HG03442 (cell line): ENCODE results near the gene SMOC1.

Experiments used
- ATAC-seq: cut with Tn5 transposase; IDR thresholded peaks from one replicate; pipeline ENCODE4 v1.9.1; 2021; ENCODE audit warnings: mild to moderate bottlenecking, moderate library complexity; ENCODE audit not compliant: unreplicated experiment

SMOC1 gene

DNA sequence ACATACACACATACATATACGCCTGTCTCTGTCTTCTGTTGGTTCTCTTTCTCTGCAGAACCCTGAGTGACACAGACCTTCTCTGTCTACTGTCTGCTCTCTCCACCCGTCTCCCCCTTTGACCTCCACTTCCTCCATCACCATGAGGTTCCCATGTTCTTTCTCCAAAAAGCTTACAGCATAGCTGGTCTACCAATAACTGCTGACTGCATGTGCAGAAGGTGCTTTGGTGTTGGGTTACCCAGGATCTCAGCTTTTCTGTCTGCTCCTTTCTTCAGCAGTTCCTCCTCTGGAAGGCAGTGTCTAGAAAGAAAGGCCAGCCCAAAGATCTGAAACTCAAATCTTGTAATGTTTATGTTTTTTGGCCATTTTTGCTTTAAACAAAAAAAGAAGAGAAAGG lies 125.6 kb downstream of the SMOC1 start:
- ATAC-seq = no peak

DNA sequence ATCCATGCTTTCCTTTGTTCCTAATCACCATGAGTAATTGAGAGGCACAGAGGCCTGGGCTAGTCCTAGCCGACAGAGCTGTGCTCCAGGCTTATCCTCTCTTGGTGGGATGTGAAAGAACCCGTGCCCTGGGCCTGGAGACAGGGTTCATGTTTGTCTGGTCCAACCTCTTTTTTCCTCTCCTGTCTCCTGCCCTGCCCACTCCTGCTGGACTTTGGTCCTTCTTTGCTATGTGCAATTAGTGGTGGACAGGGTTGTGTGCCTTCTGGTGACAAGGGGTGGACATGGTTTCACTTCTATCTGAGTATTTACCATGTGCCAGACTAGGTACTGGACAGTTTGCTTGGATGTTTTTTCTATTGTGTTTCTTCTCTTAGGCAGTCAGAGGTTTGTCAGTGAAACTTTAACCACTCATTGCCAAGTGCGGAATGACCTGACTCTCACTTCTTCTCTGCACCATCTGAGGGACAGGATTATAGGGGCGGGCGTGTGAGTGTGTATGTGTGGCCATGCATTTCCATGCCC lies 126.1 kb downstream of the SMOC1 start:
- ATAC-seq = no peak

DNA sequence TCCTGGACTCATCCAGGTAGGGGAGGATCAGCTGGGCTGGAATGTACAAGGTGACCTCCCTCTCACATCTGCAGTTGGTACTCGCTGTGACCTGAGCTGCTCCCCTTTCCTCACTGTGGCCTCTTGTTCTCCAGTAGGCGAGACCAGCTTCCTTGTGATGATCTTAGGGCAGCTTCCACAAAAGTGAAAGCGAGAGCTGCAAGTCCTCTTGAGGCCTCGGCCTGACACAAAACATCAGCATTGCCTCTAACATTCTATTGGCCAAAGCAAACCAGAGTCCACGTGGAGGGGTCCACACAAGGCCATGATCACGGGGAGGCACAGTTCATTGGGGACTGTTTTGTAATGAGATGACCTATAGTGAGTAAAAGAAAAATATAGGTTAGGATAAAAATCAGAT lies 127.5 kb downstream of the SMOC1 start:
- no peak for ATAC-seq

DNA sequence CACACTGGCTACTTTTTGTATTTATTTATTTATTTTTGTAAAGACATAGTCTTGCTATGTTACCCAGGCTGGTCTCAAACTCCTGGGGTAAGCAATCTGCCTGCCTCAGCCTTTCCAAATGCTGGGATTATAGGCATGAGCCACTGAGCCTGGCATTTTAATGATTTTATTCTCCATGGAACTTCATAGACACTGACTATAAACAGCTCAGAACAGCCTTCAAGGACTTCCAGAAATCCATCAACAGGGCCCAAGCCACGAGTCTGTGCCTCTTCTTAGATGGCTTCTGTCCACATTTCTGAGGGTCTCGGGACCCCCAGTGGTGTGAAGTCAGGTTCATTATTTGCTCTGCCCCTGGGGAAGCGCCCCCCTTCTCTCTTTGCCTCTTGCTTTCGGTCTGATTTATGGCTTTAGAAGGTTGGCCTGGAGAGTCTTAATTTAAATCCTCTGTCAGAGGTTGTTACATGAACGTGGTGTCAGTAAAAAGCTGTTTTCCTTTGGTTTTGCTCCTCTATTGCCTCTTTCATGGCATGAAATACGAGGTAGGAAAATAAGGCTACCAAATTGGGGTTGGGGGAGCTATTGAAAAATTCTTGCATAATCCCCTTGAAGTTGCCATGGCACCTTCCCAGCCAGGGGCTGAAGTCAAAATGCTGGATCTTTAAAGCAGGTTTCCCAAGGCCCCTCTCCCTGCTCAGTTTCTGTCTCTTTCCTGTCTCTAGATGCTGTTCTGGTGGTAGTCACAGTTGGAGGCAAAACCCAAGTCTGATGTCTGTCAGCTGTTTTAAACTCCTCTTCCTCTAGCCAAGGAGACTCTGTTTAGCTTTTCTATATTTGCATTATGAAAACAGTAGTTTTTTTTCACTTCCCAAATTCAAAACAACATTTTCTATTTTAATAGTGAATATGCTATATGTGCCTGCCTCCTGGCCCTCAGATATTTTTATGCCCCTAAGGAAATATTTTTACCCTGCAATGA lies 129.4 kb downstream of the SMOC1 start:
- no peak for ATAC-seq

DNA sequence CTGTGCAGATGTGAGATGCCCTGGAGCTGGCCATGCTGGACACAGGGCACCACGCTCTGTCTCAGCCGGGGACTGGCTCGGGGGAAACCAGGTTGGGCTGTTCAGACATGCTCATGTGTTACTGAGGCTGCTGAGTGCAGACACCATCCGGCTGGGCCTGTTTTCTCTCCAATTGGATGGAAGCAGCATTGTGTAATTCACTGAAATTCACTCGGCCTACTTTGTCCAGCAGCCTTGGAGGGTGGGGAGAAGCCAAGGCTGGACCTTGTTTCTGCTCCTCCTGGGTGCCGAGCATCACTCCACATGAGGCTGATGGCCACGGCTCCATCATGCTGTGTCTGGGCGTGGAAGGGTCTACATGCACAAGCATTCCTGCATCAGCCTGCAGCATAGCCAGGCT lies 130.7 kb downstream of the SMOC1 start:
- no peak for ATAC-seq

DNA sequence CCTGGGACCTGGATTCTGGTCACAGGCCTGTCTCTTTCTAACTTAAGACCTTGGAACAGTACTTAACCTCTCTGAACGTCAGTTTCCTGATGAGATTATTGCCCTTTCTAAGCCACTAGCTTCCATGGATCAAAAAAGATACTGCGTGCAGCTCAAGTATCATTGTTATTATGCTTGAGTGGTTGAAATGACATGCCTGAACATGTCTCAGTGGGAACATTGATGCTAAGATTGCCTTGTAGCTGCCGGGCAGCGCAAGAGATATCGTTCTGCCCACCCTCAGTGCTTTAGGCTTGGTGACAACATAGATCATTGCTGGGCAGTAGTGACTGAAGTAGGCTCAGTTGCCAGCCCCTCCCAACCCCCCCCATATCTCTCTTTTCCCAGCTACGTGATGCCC lies 131.9 kb downstream of the SMOC1 start:
- no peak for ATAC-seq

DNA sequence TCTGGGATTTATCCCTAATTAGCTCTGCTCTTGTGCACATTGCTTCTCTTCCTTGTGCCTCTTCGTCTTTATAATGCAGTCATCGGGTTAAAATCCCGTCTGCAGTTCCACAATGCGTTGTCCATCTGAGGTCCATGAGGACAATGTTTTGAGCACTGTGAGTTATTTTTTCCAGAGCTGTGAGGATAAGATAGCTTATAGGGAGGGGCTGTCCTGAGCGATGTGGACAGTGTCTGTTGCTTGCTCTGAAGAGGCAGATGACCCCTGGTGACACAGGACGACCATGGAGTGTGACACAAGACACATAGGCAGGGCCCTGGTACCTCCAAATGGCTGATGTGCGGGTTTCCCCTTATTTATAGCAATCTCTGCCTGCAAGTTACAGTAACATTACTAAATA lies 132.5 kb downstream of the SMOC1 start:
- no peak for ATAC-seq

DNA sequence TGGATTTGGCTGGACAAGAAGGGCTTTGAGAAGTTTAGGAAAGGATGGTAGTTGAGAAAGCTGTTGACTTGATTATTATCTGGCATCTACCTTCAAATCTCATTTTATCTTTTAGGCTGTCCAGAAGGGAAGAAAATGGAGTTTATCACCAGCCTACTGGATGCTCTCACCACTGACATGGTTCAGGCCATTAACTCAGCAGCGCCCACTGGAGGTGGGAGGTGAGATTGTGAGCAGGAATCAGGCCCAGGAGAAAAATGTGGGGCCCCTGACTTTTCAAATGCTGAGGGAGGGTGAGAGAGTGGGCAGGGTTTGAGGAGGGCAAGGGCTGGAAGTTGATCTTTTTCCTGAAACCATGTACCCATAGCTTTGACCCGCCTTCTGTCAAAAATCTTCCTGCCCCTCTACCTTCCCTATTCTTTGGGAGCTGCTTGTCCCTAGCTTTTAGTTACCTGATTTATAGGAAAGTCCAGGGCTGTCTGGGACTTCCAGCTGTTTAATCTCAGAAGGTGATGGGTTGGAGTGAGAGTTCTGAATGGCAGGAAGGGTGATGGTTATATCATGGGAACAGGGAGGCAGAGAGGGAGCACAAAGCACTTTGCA lies 134.2 kb downstream of the SMOC1 start:
- no peak for ATAC-seq

DNA sequence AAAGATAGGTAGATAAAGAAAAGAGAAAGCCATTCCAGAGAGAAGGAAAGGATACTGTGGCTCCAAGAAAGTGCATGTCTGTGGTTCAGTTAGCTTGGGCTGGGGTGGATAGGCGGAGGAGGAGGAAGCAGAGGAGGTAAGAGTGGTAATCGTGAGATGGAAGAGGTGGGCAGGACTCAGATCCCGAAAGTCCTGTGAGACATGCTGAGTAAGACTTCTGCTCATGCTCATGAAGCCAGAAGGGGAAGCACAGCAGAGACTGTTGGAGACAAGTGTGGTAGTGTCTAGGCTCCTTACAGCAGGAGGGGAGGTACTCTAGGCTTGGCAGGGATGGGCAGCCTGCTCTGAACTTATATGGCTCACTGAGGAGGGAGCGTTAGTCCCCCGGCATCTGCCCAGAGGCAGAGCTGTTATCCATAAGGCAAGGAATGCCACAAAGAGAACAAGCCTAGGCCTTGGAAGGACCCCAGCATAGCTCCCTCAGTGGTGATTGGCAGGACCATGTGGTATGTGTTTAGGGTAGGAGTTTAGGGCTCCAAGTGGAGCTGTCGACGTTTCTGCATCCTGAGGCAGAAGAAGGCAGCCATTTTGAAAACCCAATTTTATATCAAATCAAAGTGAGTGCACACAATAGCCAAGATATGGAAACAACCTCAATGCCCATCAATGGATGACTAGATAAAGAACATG lies 135.3 kb downstream of the SMOC1 start:
- ATAC-seq = no peak

DNA sequence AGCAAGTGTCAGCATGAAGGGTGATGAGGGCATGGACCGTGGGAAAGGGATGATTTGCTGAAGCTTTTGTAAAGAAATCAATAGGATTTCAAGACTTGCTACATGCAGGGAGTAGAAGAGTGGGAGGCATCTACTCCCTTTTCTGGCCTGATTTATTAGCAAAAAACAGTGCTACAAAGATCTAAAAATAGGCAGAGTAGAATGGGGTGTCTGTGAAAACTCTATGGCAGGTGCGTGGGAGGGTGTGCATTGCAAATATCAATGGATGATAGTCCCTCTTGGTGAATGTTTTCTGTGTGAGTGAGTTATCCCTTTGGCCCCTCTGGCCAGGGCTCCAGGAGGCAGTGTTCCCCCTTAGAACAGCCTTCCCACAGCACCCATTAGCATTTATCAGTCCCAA lies 139.0 kb downstream of the SMOC1 start:
- no peak for ATAC-seq

DNA sequence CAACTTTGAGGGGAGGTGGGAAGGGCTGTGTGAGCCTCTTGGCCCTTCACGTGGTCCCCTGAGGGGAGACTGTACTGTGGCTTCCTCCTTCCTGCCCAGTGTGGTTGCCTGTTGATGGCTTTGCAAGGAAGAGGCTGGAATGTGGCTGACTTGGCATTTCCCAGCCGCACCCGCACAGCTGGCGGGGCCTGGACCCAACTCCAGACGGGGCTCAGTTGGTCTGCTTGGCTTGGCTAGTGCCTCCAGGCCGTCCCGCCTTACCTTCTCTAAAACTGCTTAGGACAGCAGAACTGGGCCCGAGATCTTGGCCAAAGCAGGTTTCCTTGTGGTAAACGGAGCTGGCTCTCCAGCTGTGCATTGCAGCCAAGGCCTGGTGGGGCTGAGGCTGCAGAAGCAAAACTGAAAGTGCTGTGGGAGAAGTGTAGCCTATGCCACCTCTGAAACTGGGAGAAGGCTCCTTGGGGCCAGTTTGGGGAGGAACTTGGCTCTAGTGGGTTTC lies 139.5 kb downstream of the SMOC1 start:
- no peak for ATAC-seq

DNA sequence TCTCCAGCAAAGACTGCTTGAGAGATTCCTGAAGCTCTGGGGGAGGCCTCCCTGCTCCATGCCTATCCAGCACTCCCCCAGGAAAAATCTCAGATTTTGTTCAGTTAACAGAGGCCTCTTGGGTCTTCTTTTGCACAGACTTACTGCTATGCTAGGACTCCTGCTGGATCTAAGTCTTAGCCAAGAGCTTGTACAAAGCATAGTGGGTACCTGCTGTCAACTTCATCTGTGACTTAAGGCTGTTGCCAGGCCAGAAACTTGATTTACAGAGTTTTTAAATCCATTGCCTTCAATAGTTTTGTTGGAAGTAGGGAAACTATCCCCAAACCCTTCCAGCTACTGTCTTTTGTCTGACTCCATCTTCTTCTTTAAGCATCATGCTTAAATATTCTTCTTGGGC lies 140.5 kb downstream of the SMOC1 start:
- no peak for ATAC-seq

DNA sequence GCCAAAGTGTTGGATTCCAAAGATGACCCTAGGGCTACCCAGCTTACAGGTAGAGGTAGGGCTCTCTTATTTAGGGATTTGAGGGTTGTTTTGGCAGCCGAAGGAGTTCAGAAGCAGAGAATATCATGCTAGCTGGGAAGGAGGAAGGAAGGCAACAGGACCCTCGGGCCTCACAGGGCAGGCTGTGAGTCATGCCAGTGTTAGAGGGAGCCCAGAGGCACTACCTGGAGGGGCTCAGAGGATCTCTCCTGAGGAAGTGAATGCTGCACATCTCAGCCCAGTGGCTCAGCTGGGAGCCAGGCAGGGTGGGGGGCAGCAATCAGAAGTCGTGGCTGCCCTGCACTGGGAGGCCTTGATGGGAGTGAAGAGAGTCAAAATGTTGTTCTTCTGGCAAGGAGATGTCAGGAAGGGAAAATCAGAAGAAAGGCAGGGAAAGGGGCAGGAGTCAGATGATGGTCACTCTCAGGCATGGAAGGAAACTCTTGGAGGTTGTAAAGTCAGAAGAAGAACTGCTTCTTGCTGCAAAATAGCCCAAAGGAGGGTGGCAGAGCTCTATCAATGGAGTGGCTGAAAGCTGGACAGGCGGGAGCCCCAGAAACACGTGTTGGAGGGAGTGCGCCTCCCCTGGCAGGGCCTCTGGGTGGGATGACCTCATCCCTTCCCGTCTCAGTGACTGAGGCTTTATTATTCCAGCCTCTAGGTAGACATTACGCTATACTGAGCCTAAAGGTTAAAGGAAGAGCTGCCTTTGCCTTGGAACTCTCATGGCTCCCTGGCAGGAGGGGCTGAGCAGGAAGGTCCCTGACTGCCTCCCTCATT lies 141.3 kb downstream of the SMOC1 start:
- ATAC-seq = no peak

DNA sequence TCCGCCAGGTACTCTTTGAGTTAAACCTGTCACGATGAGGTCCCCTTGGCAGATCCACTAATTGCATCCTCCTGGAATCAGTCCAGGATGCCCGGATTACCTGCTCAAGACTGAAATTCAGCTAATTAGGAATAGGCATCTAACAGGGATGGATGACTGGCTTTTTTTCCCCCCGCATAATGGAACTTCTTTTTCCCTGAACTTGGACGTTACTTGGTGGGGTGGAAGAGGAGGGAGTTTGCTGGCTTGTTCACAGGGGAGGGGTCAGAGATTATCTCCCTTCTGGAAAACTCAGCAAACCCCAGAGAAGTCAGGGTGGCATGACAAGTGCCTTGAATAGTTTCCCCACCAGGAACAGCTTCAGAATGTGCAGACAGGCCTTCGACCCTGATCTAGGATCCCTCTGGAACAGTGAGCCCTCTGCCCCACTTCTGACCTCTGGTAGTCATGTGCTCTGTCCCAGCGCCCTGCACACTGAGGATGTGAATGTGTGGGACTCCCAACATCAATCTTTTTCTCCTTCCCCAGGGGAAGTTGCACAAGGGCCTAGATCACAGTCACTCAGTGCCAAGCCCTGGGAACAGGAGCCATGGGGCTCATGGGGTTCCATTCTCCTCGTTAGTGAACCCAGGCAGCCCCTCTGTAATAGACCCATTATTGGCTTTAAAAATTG lies 142.5 kb downstream of the SMOC1 start:
- ATAC-seq = no peak

DNA sequence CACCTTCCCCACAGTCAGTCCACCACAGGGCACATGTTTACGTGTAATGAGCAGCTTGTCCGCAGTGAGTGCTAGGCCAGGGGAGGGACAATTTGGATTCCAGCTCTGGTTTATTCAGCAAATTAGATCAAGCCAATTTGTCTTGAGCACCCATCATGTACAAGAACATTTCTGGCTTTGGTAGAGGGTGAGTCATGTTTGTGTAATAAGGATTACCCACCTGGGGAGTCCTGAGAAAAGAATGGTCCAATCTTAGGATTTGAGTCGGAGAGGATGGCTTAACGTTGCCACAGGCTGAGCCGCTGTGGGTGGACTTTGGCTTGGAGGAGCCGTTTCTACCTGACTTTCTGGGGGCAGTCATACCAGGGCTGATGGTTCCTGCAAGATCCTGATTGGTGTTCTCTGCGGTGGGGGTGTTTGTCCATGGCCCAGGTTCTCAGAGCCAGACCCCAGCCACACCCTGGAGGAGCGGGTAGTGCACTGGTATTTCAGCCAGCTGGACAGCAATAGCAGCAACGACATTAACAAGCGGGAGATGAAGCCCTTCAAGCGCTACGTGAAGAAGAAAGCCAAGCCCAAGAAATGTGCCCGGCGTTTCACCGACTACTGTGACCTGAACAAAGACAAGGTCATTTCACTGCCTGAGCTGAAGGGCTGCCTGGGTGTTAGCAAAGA lies 143.7 kb downstream of the SMOC1 start:
- no peak for ATAC-seq

DNA sequence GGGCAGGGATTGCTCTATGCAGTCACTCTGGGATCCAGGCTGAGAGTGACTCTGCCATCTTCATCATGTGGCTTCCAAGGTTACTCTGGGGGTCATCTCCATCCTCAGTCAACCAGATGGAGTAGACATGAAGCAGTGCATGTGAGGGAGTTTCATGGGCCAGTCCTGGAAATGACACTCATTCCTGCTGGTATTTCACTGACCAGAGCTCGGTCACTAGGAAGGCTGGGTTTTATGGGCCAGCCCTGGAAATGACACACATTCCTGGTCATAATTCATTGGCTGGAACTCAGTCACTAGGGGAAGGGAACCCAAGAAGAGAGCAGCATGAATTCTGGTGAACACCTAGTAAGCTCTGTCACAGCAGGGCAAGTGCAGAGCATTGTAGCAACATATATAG lies 144.7 kb downstream of the SMOC1 start:
- ATAC-seq = no peak

DNA sequence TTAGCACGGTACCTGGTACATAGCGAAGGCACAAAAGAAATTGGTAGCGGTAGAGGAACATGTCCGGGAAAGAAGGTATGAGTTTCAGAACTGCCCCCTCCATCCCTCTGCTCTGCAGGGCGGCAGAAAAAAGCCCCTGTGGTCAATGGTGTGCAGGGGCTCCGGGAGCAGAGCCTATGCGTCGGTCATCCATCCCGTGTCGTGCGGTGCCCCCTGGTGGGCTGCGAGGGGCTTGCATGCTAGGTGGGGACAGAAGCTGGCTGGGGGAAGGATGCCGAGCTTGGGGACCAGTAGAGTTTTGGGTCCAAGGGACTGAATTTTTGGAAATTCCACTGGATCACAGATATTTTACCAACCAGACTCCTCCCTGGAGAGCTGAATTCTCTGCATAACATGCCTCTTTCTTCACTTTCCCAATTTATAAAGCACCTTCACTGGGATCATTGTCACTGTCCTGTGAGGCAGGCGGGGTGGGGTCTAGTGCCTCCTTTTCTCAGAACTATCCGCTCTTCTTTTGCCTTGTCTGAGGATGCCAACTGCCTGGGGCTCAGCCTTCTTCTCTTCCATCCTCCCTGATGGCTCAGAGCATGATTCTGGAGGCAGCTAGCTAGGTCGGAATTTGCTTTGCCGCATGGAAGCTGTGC lies 148.7 kb downstream of the SMOC1 start:
- ATAC-seq = no peak

DNA sequence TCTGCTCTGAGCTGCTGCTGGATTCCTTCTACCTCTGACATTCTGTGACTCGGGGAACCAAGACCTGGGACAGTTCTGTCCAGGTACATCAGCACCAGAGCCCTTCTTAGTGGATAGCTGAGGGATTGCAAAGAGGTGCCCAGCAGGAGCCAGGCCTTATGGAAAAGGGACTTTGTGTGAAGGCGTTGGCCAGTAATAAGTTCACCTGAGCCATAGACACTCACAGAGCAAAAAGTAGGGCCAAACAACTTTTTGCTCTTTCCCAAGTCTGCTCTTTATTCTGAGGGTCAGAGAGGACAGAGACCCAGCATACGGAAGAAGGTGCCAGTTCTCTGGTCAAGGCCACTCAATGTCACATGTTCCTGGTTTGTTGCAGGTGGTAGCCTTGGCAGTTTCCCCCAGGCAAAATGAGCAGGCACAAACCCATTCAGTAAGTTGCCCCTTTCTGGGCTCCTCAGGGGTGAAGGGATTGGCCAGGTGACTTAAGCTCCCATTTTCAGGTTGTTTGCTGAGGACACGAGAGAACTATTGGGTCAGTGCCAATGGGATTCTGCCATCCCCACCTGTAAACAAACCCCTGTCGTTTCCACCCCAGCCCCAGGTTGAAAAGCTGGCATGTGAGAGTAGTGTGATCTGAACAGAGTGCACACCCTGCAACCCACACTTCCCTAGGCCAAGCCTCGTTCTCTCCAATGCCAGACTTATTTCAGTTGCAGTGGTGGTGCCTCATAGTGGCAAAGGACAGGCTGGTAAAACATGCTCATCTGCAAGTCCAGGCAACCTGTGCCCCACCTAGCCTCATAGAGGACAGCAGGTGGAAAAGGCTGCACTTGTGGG lies 150.3 kb downstream of the SMOC1 start:
- ATAC-seq = no peak
